Myocyte (in vitro differentiated cells): Measurements from ENCODE around the gene GTF2H1. TPM values are rescaled to one million over a fixed set of nuclear protein-coding genes. Genes with fewer than 3 reads are reported as not detected.
A peak's percentile ranks its signal among the peaks of the same experiment; 100 is the strongest.

Source experiments
- DNase-seq: peaks from one replicate; pipeline ENCODE4 v3.0.0-alpha.2; 2012; ENCODE audit warnings: low read depth
- polyA plus RNA-seq: library from polyadenylated mRNA; unstranded; fragments of >200 nt; gene quantifications from one replicate; pipeline ENCODE4 v1.2.1, GENCODE V29; 2012; ENCODE audit warnings: missing spikeins
- total RNA-seq: library from RNA; depleted of rRNA; stranded (reverse); fragments of >200 nt; gene quantifications from 2 replicates; pipeline ENCODE4 v1.2.3, GENCODE V29; 2014

GTF2H1 gene
- 70.1 and 77.4 TPM in 2 replicates for total RNA-seq
- polyA plus RNA-seq = 38.7 TPM

- DNase-seq = peak; percentile 99
These were observed at the start of gene GTF2H1, which contains the start of gene HPS5 for GRCh38 chr11:18321969-18322711. Gene GTF2H1, plus strand, starts transcription at chr11:18322567. Its CDS starts 10,508 bp downstream, at chr11:18333075. Gene HPS5, minus strand, starts transcription at chr11:18322140. Its CDS starts 4,282 bp downstream, at chr11:18317858.

DNA sequence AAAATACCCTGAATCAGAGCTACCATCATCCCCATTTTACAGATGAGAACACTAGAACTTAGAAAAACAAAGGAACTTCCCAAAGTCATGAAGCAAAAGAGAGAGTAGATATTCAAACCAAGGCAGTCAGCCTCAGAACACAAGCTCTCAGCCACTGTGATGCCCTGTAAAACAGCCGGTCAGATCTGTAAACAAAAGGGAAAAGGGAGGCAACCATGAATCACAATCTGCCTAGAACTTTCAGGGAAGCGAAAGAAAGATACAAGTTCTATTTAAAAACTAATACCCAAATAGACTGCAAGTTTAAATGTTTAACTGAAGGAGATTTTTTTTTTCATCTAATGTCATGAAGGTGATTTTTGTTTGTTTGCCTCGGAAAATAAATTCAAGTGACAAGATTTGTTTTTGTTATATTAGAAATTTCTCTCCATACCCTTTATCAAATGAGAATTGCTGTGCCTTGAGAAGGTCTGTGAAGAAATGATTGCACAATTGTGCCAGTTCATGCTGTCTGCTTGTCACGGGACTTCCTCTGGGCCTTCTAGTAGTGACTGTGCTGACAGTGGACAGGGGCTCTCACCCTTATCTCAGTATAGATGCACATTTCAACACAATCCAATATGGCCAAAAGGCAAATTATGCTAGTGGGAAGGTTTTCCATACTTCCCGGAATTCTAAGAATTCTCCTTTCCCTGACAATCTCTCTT is 44.6 kb upstream of the GTF2H1 start:
- DNase-seq = no peak

DNA sequence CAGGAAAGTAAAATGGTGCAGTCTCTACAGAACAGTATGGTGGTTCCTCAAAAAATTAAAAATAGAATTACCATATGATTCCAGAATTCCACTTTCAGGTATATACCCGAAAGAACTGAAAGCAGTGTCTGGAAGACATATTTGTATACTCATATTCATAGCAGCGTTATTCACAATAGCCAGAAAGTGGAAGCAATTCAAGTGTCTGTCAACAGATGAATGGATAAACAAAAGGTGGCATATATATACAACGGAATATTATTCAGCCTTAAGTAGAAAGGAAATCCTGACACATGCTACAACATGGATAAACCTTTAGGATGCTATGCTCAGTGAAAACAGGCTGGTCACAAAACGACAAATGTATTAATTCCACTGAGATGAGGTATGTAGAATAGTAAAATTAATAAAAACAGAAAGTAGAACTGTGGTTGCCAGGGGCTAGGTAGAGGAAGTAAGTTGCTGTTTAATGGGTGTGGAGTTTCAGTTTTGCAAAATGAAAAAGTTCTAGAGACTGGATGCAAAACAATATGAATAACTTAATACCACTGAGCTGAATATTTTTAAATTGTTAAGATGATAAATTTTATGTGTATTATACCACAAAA is 41.8 kb upstream of the GTF2H1 start:
- DNase-seq = no peak

- DNase-seq = no peak
These were observed 39.7 kb upstream of the GTF2H1 start for GRCh38 chr11:18282626-18283025.

GRCh38 chr11:18285841-18286240 is 36.5 kb upstream of the GTF2H1 start:
- DNase-seq = no peak

DNA sequence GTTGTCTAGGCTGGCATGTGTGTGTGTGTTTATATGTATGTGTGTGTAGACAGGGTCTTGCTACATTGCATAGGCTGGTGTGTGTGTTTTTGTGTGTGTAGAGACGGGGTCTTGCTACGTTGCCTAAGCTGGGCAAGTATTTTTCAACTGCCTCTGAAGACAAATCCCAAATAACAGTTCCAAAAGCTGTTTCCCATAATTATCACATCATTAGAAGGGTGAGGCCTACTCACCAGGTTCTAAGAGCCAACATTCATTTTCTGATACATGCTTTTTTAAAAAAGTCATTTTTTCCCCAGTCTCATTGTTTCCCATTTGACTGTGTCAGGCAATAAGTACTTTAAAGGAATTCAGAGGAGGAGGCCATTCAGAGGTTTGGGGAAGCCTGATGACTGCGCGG is 33.5 kb upstream of the GTF2H1 start:
- no peak for DNase-seq

DNA sequence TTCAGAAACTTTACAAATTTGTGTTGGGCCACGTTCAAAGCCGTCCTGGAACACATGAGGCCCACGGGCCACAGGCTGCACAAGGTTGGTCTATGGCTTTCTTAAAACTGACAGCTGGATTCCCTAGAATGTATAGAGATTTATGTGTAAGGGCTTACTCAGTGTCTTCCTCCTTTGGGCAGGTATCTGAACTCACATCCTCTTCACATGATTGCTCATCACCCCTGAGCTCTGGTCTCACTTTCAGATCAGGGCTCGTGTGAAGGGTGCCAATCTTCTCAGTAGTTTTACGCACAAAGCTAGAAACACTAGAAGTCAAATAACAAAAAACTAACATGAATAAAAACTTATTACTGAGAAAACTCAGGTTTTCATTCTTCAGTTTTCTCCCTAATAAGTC is 27.5 kb upstream of the GTF2H1 start:
- no peak for DNase-seq

GRCh38 chr11:18295316-18295715 is 27.1 kb upstream of the GTF2H1 start:
- DNase-seq = no peak

DNA sequence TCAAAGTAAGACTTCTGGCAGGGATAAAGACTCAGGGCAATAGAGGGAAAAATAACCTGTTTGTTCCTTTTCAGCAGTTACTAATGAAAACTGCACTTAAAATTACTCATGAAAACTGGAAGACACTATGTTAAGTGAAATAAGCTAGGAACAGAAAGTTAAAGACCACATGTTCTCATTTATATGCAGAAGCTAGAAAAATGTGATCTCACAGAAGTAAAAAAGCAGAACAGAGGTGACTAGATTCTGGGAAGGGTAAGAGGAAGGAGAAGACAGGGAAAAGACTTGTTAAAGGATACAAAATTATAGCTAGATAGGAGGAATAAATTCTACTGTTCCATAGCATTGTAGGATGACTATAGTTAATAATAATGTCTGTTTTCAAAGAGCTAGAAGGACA is 22.6 kb upstream of the GTF2H1 start:
- no peak for DNase-seq

- no peak for DNase-seq
These were observed 17.6 kb upstream of the GTF2H1 start for GRCh38 chr11:18304745-18305144.

DNA sequence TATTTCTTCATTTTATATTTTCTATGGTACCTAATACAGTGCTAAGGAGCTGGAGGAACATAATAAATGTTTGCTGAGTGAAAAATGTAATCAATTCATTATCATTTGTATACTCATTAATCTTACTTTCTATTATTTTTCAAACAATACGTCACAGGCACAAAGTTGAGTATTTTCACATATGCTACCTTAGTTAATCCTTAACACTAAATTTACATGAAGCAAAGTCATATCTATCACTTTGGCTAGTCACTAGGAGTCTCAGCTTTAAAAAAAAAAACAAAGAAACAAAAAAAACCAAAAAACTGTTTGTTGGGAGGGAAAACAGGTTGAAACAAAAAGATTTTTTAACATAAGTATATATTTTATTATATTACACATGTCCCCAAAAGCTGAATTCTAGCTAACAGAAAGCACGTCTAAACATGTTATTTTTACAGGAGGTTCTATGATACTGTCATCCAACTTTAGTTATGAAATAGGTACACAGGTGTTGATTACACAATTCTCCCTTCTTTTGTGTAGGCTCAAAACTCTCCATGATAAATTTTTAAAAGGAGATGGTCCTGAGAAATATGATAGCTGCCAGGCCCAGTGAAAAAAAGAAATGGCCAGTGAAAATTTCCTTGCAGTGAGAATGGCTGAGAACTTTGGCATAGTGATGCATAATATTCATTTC is 14.8 kb upstream of the GTF2H1 start:
- no peak for DNase-seq

DNA sequence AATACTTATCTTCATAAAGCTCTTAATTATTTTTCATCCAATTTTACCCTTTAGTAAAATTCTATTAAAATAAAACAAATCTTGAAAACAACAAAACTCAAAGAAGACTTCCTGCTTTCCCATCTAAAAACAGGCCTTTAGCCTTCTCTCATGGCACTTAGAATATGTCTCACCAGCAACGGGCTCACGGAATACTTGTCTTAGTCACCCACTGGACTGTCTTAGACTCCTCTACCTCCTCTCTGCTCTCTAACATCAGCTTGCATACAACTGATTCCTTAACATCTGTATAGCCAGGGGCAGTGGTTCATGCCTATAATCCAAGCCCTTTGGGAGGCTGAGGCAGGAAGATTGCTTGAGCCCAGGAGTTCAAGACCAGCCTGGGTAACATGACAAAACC is 14.1 kb upstream of the GTF2H1 start:
- DNase-seq = no peak

- DNase-seq = no peak
These were observed 12.7 kb upstream of the GTF2H1 start for GRCh38 chr11:18309691-18310090.

DNA sequence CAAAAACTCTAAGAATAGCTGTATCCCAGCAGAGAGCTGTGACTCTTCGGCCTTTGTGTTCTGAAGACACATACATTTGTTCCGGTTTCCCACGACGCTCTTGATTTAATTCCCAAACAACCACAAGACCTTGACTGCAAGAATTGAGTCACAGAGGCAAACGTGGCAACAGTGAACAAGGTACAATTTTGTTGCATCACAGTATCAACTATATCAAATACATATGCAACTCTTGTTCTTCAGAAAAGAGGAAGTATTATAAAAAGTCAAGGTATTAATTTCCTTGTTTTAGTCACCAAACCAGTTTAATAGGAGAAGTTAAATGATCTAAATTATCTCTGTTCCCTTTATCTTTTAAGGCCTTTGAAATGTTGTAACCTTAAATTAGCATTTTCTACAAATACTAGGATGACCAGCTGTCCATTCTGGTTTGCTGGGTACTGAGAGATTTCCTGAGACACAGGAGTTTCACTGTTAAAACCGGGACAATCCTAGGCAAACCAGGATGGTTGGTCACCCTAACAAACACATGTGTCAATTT is 11.5 kb upstream of the GTF2H1 start:
- DNase-seq = peak; percentile 28

DNA sequence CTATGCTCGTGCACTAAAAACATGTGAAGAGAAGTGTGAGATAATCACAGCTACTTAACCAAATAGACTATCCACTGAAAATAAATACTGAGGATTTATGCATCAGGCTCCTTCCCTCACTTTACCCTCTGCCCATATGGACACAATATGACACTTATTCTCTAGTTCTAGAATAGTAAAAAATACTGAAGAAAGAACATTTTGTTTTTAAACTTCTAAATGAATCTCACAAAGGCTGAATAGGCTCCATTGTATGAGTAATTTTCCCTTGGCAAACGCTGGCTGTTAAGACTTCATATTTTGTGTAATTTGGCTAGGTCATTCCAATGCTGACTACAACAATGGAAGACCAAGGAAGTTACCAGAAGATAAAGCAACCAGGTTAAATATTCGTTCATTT is 10.4 kb upstream of the GTF2H1 start:
- DNase-seq = no peak

GRCh38 chr11:18312663-18313420 is 9.5 kb upstream of the GTF2H1 start:
- peak; percentile 40 for DNase-seq

- no peak for DNase-seq
These were observed 8.2 kb upstream of the GTF2H1 start for GRCh38 chr11:18313965-18314763.

DNA sequence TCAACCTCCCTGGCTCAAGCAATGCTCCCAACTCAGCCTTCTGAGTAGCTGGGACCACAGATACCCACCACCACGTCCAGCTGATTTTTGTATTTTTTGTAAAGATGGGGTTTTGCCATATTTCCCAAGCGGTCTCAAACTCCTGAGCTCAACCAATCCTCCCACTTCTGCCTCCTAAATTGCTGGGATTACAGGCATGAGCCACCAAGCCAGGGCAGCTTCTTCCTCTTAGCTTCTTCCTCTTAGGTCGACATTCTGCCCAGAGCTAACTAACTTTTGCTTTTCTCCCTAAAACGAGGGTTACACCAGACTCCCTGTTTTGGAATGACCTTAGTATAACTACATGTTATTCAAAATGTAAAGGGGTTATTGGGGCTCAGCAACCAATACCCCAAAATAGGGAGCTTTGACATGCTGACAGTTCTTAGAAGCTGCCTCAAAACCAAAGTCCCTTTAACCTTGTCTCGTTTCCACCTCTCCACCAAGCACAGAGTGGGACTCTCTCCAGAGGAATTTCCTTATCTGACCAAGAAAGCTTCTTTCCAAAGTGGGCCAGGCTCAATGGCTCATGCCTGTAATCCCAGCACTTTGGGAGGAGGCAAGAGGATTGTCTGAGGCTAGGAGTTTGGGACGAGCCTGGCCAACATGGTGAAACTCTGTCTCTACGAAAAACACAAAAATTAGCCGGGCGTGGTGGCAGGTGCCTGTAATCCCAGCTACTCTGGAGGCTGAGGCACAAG is 7.4 kb upstream of the GTF2H1 start:
- no peak for DNase-seq

- no peak for DNase-seq
These were observed 6.5 kb upstream of the GTF2H1 start for GRCh38 chr11:18315893-18316292.
